ENCODE data around the gene IFIT1B.
"Not testable (repeated sequence)": the region's sequence is repeated elsewhere in the genome, so short reads cannot be mapped to it uniquely, and the experiment has no call there.

IFIT1B gene

DNA sequence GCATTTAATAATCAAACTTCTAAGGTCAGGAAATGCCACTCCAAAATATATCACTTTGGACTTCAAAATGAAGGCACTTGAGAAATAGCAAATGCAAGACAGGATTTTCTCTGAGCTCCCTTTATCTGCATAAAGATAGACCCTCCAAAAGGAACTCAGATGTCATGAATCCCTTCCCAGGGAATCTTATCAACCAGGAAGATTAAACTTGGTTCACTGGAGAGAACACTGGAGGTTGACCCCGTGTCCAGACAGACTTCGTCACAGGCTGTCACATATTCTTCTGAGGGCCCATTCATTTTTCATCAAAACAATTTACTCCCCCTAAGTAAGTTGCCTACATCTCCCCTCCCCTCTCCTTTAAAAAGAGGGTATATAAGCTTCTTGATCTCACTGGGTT is 28.9 kb upstream of the IFIT1B start:
- no peak for DNase-seq

DNA sequence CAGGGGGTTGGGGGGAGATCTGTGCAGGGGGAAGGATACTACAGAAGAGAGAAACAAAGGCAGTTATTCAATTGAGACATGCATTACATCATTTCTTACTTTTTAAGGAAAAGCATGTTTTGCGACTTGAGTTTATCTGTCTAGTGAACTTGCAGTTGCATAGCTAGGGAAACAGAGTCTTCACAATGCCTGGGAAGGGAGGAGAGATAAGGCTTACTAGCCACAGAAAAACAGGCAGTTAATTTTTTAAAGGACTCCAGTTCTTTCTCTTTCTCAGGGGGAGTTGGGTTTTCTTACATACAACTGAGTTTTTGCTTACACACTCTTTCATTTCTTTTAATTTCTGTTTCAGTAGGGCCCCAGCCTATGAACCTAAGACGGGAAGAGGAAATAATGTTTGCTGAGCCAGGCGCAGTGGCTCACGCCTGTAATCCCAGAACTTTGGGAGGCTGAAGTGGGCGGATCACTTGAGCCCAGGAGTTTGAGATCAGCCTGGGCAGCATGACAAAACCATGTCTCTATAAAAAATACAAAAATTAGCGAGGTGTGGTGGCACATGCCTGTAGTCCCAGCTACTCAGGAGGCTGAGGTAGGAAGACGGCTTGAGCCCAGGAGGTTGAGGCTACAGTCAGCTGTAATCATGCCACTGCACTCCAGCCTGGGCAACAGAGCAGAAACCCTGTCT is 27.1 kb upstream of the IFIT1B start:
- not testable (repeated sequence) for DNase-seq

DNA sequence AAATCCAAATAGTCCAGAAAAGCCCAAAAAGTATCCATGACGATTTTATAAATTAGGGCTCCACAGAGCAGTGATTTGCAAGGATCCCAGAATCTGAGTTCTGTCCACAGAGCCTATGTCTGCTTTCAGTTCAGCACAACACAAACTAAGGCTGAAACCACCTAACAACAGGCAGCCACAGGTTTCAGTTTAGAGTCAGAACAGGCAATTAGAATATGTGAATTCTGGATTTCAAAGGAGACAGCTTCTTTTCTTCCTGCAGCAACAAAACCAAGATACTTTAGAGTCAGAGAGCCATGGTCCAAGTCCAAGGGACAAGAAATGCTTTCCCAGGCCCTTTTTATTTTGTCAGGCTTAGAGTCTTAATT is 26.5 kb upstream of the IFIT1B start:
- DNase-seq: no peak

DNA sequence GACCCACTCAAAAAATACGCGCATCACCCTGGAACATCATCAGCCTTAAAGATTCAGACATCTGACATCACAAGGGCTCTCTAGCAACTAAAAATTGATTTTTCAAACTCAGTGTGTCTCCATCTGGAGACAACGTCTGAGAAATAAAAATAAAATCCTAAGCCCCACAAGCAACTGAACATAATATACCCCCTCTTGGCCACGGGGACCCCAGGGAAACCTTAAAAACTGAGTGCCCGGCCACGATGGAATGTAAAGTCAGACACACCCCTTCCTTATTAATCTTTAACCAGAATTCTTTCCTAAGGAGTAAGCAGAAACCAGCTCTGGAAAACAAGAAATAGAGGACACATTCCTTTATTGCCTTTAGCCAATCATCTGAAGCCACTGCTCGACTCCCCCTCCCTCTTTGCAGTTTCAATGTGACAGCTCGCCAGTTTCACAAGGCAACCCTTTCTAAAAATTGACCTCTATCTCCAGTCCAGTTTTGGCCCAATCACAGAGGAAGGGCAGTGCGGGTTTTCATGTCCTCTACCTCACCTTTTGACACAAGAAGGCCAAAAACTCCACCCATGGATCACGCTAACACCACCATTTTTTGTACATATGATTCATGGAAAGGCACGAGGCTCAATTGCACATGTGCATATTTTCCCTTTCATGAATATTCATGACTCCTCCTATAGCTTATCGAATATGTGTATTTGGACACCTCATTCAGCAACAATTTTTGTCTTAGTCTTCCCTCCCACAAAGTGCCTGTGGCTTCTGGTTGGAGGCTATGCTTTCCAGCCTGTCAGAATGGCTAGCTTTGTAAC is 25.9 kb upstream of the IFIT1B start:
- DNase-seq: no peak

DNA sequence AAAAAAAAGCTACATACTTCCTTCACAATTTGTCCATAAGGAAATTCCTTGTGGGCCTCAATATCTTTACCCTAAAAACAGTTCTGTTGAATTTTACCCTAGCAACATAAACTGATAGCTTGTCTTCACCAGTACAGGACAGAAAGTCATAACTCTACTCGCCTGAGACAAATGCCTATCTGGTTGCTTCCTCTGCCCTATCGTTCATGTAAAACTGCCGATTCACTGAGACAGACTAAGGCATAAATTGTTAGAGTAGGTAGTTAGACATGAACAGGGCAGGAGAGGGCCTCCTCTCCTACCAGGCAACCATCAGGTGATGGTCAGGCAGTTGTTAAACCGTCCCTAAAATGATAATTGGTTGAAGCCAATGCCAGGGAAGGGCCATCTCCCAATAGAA is 25.1 kb upstream of the IFIT1B start:
- DNase-seq: no peak

DNA sequence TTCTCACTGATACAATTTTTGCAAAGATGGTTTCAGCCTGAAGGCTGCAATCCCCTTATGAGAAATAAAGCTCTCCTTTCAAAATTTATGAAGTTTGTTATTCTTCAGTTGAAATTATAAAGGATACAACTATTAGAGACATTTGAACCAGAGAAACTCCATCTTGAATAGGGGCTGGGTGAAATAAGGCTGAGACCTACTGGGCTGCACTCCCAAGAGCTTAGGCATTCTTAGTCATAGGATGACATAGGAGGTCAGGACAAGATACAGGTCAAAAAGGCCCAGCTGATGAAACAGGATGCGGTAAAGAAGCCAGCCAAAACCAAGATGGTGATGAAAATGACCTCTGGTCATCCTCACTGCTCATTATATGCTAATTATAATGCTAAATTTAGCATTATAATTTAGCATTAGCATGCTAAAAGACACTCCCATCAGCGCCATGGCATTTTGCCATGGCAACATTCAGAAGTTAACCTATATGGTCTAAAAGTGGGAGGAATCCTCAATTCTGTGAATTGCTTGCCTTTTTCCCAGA is 22.4 kb upstream of the IFIT1B start:
- no peak for DNase-seq

DNA sequence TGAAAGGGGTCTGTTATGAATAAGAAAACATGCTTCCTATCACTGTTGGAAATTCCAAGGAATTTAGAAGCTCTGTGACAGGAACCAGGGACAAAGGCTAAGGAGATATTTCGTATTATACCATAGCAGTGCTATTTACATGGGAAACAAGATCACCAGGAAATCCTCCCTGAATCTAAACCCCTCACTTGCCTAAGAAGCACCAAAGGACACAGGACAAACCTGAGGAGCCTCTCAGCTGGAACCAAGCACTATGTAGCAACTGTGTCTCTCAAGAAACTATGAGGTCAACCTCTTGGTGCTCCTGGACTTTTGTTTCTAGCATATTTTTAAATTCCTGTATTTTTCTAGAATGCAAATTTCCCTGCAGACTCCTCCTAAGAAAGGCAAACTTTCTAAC is 20.8 kb upstream of the IFIT1B start:
- no peak for DNase-seq

DNA sequence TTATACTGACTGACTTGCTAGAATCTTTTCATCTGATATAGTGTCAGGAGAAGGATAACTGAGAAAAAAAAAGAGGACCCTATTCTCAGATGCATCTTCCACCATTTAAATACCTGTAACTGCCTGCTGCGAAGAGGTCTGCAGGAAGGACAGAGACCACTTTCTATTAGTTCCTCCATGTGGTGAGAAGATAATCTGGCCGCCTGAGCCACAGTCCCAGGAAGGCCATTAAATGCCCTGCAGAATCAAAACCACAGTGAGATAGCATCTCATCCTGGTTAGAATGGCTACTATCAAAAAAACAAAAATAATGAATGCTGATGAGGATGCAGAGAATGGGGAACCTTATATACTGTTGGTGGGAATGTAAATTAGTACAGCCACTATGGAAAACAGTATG is 19.9 kb upstream of the IFIT1B start:
- DNase-seq: no peak

DNA sequence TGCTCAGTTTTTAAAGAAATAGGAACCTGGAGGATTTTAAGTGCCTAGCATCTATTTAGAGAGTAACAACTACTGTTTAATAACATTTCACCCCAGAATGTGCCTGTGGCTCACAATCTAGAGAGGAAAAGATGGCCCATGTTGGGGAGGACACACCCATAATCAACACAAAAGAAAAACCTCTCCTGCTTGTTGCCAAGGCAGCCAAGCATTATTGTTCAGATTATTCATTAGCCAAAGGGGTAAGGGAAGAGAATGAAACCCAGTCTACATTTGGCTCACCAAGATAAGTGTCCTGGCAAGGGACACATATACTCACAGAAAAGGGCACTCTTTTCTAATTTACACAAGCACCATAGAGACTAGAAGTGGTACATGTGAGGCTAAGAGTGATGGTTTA is 17.7 kb upstream of the IFIT1B start:
- DNase-seq: no peak

DNA sequence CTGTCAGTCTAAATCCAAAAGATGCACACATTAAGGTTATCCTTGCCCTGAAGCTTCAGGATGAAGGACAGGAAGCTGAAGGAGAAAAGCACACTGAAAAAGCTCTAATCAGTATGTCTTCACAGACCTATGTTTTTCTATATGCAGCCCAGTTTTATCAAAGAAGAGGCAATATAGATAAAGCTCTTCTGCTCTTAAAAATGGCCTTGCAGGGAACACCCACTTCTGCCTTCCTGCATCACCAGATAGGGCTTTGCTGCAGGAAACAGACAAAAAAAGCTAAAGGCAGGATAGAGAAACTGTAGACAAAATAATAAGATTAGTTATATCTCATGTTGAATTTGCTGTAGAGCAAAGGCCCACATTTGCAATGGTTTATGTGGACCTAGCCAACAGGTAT is 14.9 kb upstream of the IFIT1B start:
- DNase-seq: no peak

DNA sequence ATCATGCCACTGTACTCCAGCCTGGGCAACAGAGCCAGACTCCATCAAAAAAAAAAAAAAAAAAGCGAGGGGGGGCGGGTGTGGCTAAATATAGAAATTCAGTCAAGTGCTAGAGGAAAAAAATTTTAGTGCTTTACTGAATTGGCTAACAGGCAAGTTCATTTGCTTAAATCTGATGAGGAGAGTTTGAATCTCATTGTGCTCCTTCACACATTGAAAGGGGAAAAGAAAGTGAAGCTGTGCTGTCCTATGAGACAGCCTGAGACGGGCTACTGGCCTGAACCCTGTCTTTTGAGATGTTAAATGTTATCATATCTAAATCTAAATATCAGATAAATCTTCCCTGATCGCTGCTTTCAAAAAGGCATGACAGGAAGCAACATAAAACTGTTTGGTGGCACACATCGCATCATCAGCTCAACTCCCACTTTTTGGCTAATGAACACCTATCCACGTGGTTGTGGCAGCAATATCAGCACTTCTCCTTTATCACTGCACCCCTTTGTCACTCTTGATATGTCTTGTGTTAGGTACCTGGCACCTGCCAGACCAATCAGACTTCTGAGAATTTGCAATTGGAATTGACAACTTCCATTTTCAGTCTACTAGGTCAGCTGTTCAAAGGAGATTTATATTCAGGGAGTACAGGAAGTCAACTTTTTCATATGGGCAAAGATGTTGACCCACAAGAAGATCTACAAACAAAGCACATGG is 14.0 kb upstream of the IFIT1B start:
- DNase-seq: no peak

DNA sequence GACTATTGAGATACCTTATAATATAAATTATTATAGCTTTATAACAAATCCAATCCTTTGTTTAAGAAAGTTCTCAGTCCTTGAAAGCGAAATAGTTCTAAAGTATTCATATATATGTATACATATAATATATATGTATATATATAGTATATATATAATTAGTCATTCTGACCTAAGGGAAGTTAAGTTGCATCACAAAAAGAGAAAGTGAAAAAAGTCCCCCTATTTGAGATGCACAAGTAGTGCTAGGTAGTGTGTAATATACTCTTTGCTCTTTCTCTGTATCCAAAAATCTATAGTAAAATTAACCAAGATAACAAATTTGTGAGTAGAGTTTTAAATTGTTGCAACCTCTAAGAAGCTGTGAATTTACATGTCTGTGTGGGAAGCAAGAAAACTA is 13.3 kb upstream of the IFIT1B start:
- DNase-seq: no peak

DNA sequence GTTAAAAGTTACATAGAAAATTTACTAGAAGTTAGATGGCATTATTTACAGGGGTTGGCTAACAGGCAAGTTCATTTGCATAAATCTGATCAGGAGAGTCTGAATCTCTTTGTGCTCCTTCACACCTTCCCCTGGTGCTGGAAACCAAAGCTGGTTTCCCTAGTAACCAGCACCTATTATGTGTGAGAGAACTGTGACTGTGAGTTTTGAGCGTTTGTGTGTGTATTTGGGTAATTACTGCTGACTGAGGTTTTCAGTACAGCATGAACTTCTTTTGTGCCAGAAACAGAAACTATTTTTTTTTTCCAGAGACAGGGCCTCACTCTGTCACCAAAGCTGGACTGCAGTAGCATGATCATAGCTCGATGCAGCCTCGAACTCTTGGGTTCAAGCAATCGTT is 10.3 kb upstream of the IFIT1B start:
- no peak for DNase-seq

DNA sequence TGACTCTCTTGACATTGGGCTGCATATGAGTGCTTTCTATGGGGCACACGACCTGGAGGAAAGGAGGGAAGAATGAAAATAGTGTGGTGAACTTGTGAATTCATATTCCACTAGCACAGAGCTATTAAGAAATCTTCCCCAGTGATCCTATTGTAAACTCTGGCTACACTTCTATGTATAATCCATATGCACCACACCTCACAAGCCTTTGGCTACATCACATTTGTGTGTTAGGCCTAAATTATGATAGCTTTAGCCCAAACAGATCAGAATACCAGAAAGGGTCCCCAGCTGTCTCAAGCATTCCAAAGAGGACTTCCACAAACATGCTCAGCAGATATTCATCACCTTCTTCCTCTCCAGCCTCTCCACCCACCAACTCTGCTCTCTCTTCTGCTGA is 9.7 kb upstream of the IFIT1B start:
- DNase-seq: no peak

DNA sequence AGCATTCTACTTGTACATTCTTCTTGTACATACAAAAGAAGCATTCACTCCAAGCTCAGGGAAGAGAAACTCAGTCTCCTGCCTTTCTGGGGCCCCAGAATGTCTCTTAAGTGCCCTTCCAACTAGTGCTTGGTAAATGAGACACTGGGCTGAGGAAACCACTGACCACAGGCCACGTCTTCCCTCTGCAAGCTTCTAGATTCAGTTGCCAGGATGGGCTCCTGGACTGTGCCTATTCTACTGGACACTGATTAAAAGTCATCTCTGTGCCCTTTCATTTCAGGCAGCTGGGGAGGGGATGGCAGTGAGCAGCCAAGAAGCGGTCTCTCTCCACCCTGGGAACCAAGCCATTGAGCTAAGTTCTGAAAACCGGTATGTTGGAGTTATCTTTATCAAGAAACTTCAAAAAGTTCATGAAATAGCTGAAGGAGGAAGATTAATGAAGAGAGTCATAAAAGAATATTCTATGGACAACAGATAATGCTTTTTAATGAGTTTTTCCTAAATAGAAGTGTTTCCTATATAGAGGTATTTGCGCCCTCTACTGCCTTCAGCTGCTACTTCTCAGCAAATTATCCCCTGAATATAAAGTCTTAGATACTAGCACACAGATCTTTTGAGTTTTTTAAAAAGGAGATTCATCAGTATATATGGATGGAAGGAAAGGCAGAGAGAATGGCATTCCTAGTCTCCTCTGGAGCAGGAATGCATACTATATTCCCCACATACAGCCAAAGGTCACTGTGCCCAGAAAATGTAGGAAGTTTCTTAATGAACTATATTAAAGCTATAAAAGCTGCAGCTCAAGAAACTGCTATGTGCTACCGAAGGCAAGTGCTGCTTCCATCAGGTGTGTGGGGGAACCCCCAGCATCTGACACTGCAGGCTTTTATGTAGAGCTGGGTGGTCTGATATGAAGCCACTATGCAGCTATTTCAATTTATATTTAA is 8.4 kb upstream of the IFIT1B start:
- no peak for DNase-seq

DNA sequence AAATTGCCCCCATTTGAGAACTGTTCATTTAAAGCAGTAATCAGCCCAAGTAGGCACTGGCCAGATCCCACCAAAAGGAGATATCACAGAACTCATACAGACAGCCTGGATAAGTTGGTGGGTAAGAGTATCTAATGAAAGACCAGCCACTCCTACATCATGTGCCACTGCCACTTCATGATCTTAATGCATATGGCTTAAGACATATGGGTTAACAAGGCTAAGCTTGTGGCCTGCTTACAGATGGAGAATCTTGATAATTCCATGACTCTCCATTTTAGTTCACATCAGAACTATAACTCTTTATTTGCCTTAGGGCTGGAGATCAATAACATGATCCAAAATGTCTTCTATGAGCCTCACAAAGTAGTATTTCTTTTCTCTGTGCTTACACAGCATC is 6.8 kb upstream of the IFIT1B start:
- DNase-seq: no peak

DNA sequence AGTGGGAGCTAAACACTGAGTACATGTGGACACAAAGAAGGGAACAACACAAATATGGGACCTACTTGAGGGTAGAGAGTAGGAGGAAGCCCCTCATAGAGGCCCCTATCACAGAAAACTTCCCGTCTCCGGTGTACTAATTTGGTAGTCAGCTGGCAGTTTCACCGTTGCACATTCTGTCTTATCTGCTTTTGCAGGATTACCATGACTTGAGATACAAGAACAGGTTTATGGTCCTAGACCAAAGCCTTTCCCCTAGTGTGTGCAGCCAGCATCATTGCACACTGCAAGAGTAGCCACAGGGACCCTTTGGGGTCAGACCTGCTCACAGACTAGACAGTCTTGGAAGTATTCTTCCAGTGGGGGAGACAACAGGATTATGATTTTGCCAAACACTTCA is 5.9 kb upstream of the IFIT1B start:
- no peak for DNase-seq

DNA sequence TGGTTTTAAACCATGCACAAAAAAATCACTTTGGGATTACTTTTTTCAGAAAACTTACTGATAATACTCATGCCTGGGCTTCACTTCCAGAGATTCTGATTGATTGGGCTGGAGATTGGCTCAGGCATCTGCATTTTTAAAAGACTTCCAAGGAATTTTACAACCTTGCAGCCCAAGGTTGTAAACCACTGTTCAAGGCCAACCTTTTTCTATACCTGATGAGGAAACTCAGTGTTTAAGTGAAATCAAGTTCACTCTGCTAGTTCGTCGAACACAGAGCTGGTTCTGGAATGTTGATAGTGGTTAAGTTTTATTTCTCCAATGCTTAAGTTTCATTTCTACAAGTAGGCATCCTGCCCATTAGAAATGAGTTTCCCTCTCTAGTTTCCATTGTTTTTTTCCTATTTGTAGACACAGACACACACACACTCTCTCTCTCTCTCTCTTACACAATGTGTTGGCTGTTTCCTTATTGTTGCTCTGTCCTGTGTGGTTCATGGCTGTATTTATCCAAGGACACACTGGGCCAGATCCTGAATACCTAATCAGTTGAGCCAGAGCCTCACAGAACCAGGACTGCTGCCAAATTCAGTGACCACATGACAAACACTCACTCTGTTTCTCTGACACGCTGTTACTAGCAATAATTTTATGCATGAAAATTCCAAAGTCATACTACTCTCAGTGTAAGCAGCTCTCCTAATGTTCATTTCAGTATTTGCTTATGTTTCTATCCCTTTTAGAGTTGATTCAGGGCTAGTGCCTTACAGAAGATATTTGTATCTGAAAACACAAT is 3.7 kb upstream of the IFIT1B start:
- no peak for DNase-seq

DNA sequence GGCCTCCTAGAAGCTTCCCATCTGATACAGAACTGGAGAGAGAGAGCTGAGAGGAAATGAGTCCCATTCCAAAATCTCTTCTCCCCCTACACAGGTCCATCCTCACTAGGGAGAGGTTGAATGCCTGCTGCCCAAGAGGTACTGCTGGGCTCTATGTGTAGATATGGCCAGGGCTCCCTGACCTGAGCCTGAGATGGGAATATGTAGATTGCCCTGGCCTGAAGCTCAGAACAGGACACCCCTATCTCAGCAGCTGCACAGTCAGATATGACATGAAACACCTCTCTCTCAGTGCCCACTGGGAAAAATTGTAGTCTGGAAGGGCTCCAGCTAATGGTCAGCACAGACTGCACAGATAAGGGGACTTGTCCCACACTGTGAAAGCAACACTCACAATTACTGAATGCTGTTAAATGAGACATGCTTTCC is 3.1 kb upstream of the IFIT1B start:
- no peak for DNase-seq

DNA sequence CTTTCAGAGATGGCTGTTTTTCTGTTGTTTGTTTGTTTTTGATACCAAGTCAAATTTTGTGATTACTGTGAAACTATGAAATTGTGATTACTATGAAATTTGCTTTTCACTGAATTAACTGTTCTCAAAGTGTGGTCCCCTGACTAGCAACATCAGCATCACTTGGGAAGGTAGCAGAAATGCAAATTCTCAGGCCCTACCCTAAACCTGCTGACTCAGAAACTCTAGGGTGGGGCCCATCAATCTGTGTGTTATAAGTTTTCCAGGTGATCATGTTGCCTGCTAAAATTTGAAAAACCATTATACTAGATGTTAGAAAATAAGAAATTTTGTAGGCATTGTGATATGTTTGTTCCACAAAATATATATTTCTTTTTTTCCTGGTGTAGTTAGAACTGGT is 1.2 kb downstream of the IFIT1B start:
- no peak for DNase-seq

DNA sequence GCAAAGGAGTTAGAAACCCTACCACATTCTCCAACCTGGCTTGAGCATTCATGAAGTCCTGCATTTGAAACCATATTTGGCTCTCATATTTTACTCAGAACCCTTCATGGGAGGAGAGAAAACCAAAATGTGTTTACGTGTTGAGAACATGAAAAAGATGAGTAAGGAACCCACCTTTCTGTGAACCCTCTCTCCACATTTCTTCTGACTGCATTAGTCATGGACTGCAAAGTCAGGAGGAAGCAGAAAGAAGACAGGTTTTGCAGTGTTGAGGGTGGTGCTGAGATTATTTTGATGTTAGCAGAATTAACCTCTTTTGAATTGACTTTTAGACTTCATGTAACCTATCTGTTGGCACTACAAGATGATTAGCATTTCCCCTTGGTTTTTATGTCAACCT is 4.9 kb downstream of the IFIT1B start:
- DNase-seq: no peak

Data from NCI-H1930 (cell line).